Testis (tissue), 3 donors: ENCODE measurements around the gene BECN2. TPM values are rescaled to one million over a fixed set of nuclear protein-coding genes. Genes with fewer than 3 reads are reported as not detected.

Experiments used
- DNase-seq: peaks from one replicate; pipeline ENCODE4 v3.0.0-alpha.2; 2019
- H3K27ac ChIP-seq, 2 donors: fragments of 200-600 bp; sonication (generic); one replicate each; pipeline ENCODE4 v1.5.1; 2019
- H3K27me3 ChIP-seq: fragments of 200-600 bp; sonication (generic); one replicate; pipeline ENCODE4 v1.5.1; 2019
- H3K36me3 ChIP-seq: fragments of 200-600 bp; sonication (generic); one replicate; pipeline ENCODE4 v1.5.1; 2017; ENCODE audit warnings: low read depth; ENCODE audit errors: missing control alignments
- H3K4me1 ChIP-seq: fragments of 200-600 bp; sonication (generic); one replicate; pipeline ENCODE4 v1.5.1; 2019
- H3K4me3 ChIP-seq, 2 donors: fragments of 200-600 bp; sonication (generic); one replicate each; pipeline ENCODE4 v1.5.1; 2017 to 2019
- H3K9me3 ChIP-seq: fragments of 200-600 bp; sonication (generic); one replicate; pipeline ENCODE4 v1.5.1; 2017
- CTCF ChIP-seq, 3 experiments: fragments of 450-650 bp in 2 of 3; fragments of 200-600 bp in 1 of 3; sonication (generic) in 1 of 3; IDR thresholded peaks; one replicate each; pipeline ENCODE4 v1.5.1; 2016 to 2019; ENCODE audit warnings: antibody characterized with exemption in 3 of 3, mild to moderate bottlenecking in 2 of 3, moderate library complexity in 1 of 3
- POLR2A ChIP-seq: fragments of 450-650 bp; IDR thresholded peaks from one replicate; pipeline ENCODE4 v1.6.1; 2017; ENCODE audit warnings: antibody characterized with exemption, mild to moderate bottlenecking, moderate library complexity
- WGBS, 2 donors: methylation state at CpG; one replicate each; pipeline ENCODE4 v1.1.5; 2018; 5-methylcytosine and 5-hydroxymethylcytosine counted together
- intact Hi-C: fragments of 100-400 bp; cut with DNase I; formaldehyde crosslinking; loops from one replicate; pipeline ENCODE4 v1.15.1; 2023; ENCODE audit warnings: low total_unique reads
- polyA plus RNA-seq: library from polyadenylated mRNA; stranded (reverse); fragments of 350-450 nt; fragmentation: Illumina TruSeq; extraction: RNeasy Lipid Tissue Mini Kit (QIAGEN cat#74804); gene quantifications from one replicate; pipeline ENCODE4 v1.2.3, GENCODE V29; 2014; ENCODE audit warnings: low read depth, low replicate concordance; ENCODE audit not compliant: insufficient read depth
- total RNA-seq, 2 donors: library from RNA; depleted of rRNA; stranded (reverse); fragments of >200 nt; gene quantifications; one replicate each; pipeline ENCODE4 v1.2.3, GENCODE V29; 2016

The BECN2 gene
- total and polyA plus RNA-seq, 3 donors from 2014 or later = not detected

GRCh38 chr1:241997401-241997998, 39.9 kb downstream of the BECN2 start:
- Histone ChIP-seq H3K27me3 (no peaks in the 10 kb centered on the region), H3K27ac (no peak overlapping the region)

GRCh38 chr1:241998412-241998921, 40.9 kb downstream of the BECN2 start:
- no peaks in the 10 kb centered on the region for H3K9me3 ChIP-seq
- peak; percentile 75 for DNase-seq
- TF ChIP-seq CTCF (IDR thresholded peaks at IDR 0.05) (peak; percentile 31 to 65 (median 60)), POLR2A (no peak)
- WGBS, 2 donors = 4 to 7% methylated on average over 20 of the region's 20 CpGs
- no peaks in the 10 kb centered on the region for H3K36me3 ChIP-seq
- intact Hi-C loops = no loop called here
- H3K4me1 ChIP-seq = peaks cover 4% of the 10 kb centered on the region
- H3K4me3 ChIP-seq = peak overlapping the region in 1 of 2 donors; percentile 46
- no peak overlapping the region for H3K27ac ChIP-seq
- H3K27me3 ChIP-seq = no peaks in the 10 kb centered on the region

More at GRCh38 chr1:241997401-241997998, 39.9 kb downstream of the BECN2 start:
- no peaks in the 10 kb centered on the region for H3K9me3 ChIP-seq
- no peak for DNase-seq
- TF ChIP-seq CTCF (IDR thresholded peaks at IDR 0.05) (no peak), POLR2A (no peak)
- no peaks in the 10 kb centered on the region for H3K36me3 ChIP-seq
- intact Hi-C loops = no loop called here
- 64 to 68% methylated on average over 12 of the region's 12 CpGs for WGBS, 2 donors
- H3K4me1 ChIP-seq = peaks cover 4% of the 10 kb centered on the region
- H3K4me3 ChIP-seq = no peak overlapping the region

- TF ChIP-seq CTCF (IDR thresholded peaks at IDR 0.05) (no peak), POLR2A (no peak)
- no peak for DNase-seq
- Histone ChIP-seq H3K27ac (no peak within 1 kb of the TSS), H3K4me1 (peaks cover 4% of the 10 kb centered on the region), H3K4me3 (peak within 1 kb of the TSS in 1 of 2 donors; percentile 46), H3K27me3 (no peaks in the 10 kb centered on the region), H3K36me3 (no peaks in the 10 kb centered on the region), H3K9me3 (no peaks in the 10 kb centered on the region)
- WGBS, 2 donors = 29 to 30% methylated on average over 4 of the region's 4 CpGs
- intact Hi-C loops = no loop called here
Measured at GRCh38 chr1:241999026-241999425, 41.5 kb downstream of the BECN2 start, which contains the start of gene MAP1LC3C. MAP1LC3C (minus strand) TSS chr1:241999098; CDS start chr1:241999008, 90 bp downstream.

- H3K4me3 ChIP-seq = no peak overlapping the region
- intact Hi-C loops = no loop called here
Measured at GRCh38 chr1:242000434-242000833, 42.9 kb downstream of the BECN2 start.

More at GRCh38 chr1:242000434-242000833, 42.9 kb downstream of the BECN2 start:
- TF ChIP-seq CTCF (IDR thresholded peaks at IDR 0.05) (no peak), POLR2A (no peak)
- DNase-seq = no peak
- H3K27me3 ChIP-seq = no peaks in the 10 kb centered on the region
- H3K27ac ChIP-seq = no peak overlapping the region
- H3K9me3 ChIP-seq = no peaks in the 10 kb centered on the region
- WGBS, 2 donors = 84 to 94% methylated on average over 7 of the region's 7 CpGs
- H3K36me3 ChIP-seq = no peaks in the 10 kb centered on the region
- H3K4me1 ChIP-seq = peaks cover 4% of the 10 kb centered on the region
